H9 (cell line): Measurements from ENCODE around the gene ULK2. TPM values are rescaled to one million over a fixed set of nuclear protein-coding genes. Genes with fewer than 3 reads are reported as not detected.
A peak's percentile ranks its signal among the peaks of the same experiment; 100 is the strongest.

ENCODE experiments used
- DNase-seq: peaks from one replicate; pipeline ENCODE4 v3.0.0-alpha.2; 2017
- H2AFZ ChIP-seq: one replicate; pipeline ENCODE4 v1.6.1; 2013; ENCODE audit warnings: mild to moderate bottlenecking, low read length, control low read depth, moderate library complexity
- H2AK5ac ChIP-seq: 2 replicates; pipeline ENCODE4 v1.6.1; 2013; ENCODE audit warnings: low read length, control low read depth, mixed read lengths; ENCODE audit not compliant: insufficient read length
- H2BK120ac ChIP-seq: one replicate; pipeline ENCODE4 v1.6.1; 2013; ENCODE audit warnings: low read depth, mild to moderate bottlenecking, low read length, control low read depth, inconsistent platforms; ENCODE audit not compliant: poor library complexity, severe bottlenecking
- H2BK12ac ChIP-seq: 2 replicates; pipeline ENCODE4 v1.6.1; 2013; ENCODE audit warnings: low read length, control low read depth, mixed read lengths, low read depth; ENCODE audit not compliant: insufficient read length
- H2BK15ac ChIP-seq: 2 replicates; pipeline ENCODE4 v1.6.1; 2013; ENCODE audit warnings: low read depth, low read length, control low read depth
- H2BK20ac ChIP-seq: one replicate; pipeline ENCODE4 v1.6.1; 2013; ENCODE audit warnings: low read depth, mild to moderate bottlenecking, low read length, control low read depth, inconsistent platforms; ENCODE audit not compliant: poor library complexity, severe bottlenecking
- H2BK5ac ChIP-seq: 2 replicates; pipeline ENCODE4 v1.6.1; 2013; ENCODE audit warnings: low read length, control low read depth, mixed read lengths; ENCODE audit not compliant: insufficient read length
- H3K14ac ChIP-seq: 2 replicates; pipeline ENCODE4 v1.6.1; 2013; ENCODE audit warnings: low read length, control low read depth; ENCODE audit not compliant: insufficient read depth
- H3K18ac ChIP-seq: 2 replicates; pipeline ENCODE4 v1.6.1; 2013; ENCODE audit warnings: low read depth, mild to moderate bottlenecking, mixed read lengths, low read length, control low read depth; ENCODE audit not compliant: insufficient read length
- H3K23ac ChIP-seq: 2 replicates; pipeline ENCODE4 v1.6.1; 2013; ENCODE audit warnings: low read length, control low read depth, mixed read lengths, low read depth; ENCODE audit not compliant: insufficient read length
- H3K23me2 ChIP-seq: 2 replicates; pipeline ENCODE4 v1.6.1; 2013; ENCODE audit warnings: low read depth, mild to moderate bottlenecking, mixed read lengths, low read length, control low read depth; ENCODE audit not compliant: insufficient read length, poor library complexity, severe bottlenecking
- H3K27ac ChIP-seq: 2 replicates; pipeline ENCODE4 v1.5.1; 2013; ENCODE audit warnings: low read length, control low read depth, mixed read lengths, low read depth; ENCODE audit not compliant: insufficient read length
- H3K27me3 ChIP-seq: 2 replicates; pipeline ENCODE4 v1.6.1; 2013; ENCODE audit warnings: low read length, control low read depth, inconsistent platforms; ENCODE audit not compliant: insufficient read depth
- H3K4ac ChIP-seq: 2 replicates; pipeline ENCODE4 v1.6.1; 2013; ENCODE audit warnings: low read depth, mild to moderate bottlenecking, control low read depth, inconsistent platforms, low read length, moderate library complexity
- H3K4me1 ChIP-seq: 2 replicates; pipeline ENCODE4 v1.6.1; 2013; ENCODE audit warnings: low read length, control low read depth, inconsistent platforms; ENCODE audit not compliant: insufficient read depth
- H3K4me2 ChIP-seq: 2 replicates; pipeline ENCODE4 v1.6.1; 2013; ENCODE audit warnings: low read length, control low read depth, mixed read lengths; ENCODE audit not compliant: insufficient read length, insufficient read depth
- H3K56ac ChIP-seq: 2 replicates; pipeline ENCODE4 v1.6.1; 2013; ENCODE audit warnings: low read depth, mild to moderate bottlenecking, mixed read lengths, low read length, control low read depth; ENCODE audit not compliant: insufficient read length
- H3K79me1 ChIP-seq: 2 replicates; pipeline ENCODE4 v1.6.1; 2013; ENCODE audit warnings: low read depth, mild to moderate bottlenecking, moderate library complexity, low read length, control low read depth, inconsistent platforms; ENCODE audit not compliant: insufficient read depth, poor library complexity, severe bottlenecking
- H3K79me2 ChIP-seq: 2 replicates; pipeline ENCODE4 v1.6.1; 2013; ENCODE audit warnings: low read length, control low read depth, inconsistent platforms; ENCODE audit not compliant: insufficient read depth
- H3K9ac ChIP-seq: 2 replicates; pipeline ENCODE4 v1.6.1; 2013; ENCODE audit warnings: low read length, control low read depth, mixed read lengths; ENCODE audit not compliant: insufficient read length; ENCODE audit errors: extremely low read depth
- H3K9me3 ChIP-seq: one replicate; pipeline ENCODE4 v1.6.1; 2013; ENCODE audit warnings: low read depth, low read length, inconsistent platforms; ENCODE audit not compliant: control insufficient read depth
- H3T11ph ChIP-seq: one replicate; pipeline ENCODE4 v1.6.1; 2013; ENCODE audit warnings: mild to moderate bottlenecking, low read length, control low read depth, inconsistent platforms
- H4K20me1 ChIP-seq: one replicate; pipeline ENCODE4 v1.6.1; 2013; ENCODE audit not compliant: control insufficient read depth, insufficient read length, insufficient read depth
- H4K5ac ChIP-seq: 2 replicates; pipeline ENCODE4 v1.6.1; 2013; ENCODE audit warnings: low read depth, mild to moderate bottlenecking, mixed read lengths, low read length, control low read depth; ENCODE audit not compliant: insufficient read length
- H4K8ac ChIP-seq: replicated peaks from 2 replicates; pipeline ENCODE4 v1.6.1; 2013; ENCODE audit warnings: low read length, control low read depth, mixed read lengths, low read depth; ENCODE audit not compliant: insufficient read length
- H4K91ac ChIP-seq: 2 replicates; pipeline ENCODE4 v1.6.1; 2013; ENCODE audit warnings: low read depth, mild to moderate bottlenecking, moderate library complexity, mixed read lengths, low read length, control low read depth; ENCODE audit not compliant: insufficient read length
- H3K27ac Mint-ChIP-seq, 3 experiments: 2 replicates in 2 of 3; 3 replicates in 1 of 3; pipeline ENCODE4 v1.8.0; 2020 to 2021; ENCODE audit warnings: mixed read lengths in 3 of 3, mild to moderate bottlenecking in 1 of 3, moderate library complexity in 1 of 3
- H3K27me3 Mint-ChIP-seq: 2 replicates; pipeline ENCODE4 v1.8.0; 2021; ENCODE audit warnings: low read depth, mild to moderate bottlenecking, moderate library complexity, mixed read lengths
- H3K36me3 Mint-ChIP-seq, 3 experiments: 2 replicates in 2 of 3; 3 replicates in 1 of 3; pipeline ENCODE4 v1.8.0; 2020 to 2021; ENCODE audit warnings: low read depth in 3 of 3, mixed read lengths in 3 of 3; ENCODE audit not compliant: insufficient read depth in 1 of 3
- H3K4me1 Mint-ChIP-seq, 2 experiments: 2 replicates each; pipeline ENCODE4 v1.8.0; 2020; ENCODE audit warnings: mixed read lengths in 2 of 2
- H3K4me3 Mint-ChIP-seq, 2 experiments: 2 replicates in 1 of 2; 3 replicates in 1 of 2; pipeline ENCODE4 v1.8.0; 2020 to 2021; ENCODE audit warnings: mild to moderate bottlenecking in 2 of 2, mixed read lengths in 2 of 2, moderate library complexity in 1 of 2
- H3K9me3 Mint-ChIP-seq, 2 experiments: 2 replicates in 1 of 2; 3 replicates in 1 of 2; pipeline ENCODE4 v1.8.0; 2020; ENCODE audit warnings: mild to moderate bottlenecking in 2 of 2, mixed read lengths in 2 of 2, moderate library complexity in 1 of 2
- WGBS: extraction: QIAGEN DNeasy Blood & Tissue Kit; methylation state at CpG from one replicate; pipeline ENCODE4 v1.1.7; 2013; ENCODE audit warnings: missing lambda C conversion rate, low lambda C conversion rate, mixed read lengths; ENCODE audit not compliant: insufficient read length; ENCODE audit errors: extremely low coverage; 5-methylcytosine and 5-hydroxymethylcytosine counted together
- total RNA-seq: library from RNA; stranded (reverse); gene quantifications from 2 replicates; pipeline ENCODE4 v1.2.1, GENCODE V29; 2021
- TF ChIP-seq, protein P1 (sequence below): fragments of 200-600 bp; sonication (generic); conservative IDR thresholded peaks from 3 replicates; pipeline ENCODE4 v1.8.0; 2021; ENCODE audit warnings: antibody characterized with exemption, mild to moderate bottlenecking

Gene ULK2
- total RNA-seq, 1 experiment from 2014 or later: 11.5 TPM

DNA sequence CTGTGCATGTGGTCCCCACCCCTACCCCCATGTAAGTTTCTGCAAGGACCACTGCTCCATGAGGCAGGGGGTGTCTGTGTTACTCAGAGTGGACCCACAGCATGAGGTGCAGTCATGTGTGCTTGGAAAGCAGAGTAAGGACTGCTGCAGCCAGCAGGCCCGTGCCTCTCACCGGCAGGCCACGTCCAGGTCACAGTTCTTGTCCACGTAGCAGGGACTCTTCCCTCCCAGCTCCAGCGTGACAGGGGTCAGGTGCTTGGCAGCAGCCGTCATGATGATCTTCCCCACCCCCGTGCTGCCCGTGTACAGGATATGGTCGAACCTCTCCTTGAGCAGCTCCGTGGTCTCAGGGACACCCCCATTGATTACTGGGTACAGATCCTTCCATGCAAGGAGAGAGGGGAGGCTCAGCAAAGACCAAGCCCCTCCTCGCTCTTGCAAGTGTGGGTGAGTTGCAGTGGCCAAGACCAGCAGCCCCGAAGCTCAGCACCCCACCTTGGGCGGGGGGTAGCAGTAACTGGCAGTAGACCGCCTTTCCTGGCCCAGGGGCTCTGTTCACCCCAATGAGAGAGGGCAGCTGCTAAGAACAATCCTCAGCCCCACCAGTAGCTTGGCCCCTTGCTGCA is 125.8 kb downstream of the ULK2 start:
- H3K4me3 Mint-ChIP-seq: no peak overlapping the region
- Histone ChIP-seq H3T11ph (no peak overlapping the region), H3K18ac (no peak overlapping the region), H3K23me2 (peaks cover 7% of the 10 kb centered on the region), H2BK20ac (no peak overlapping the region), H3K4me2 (no peak overlapping the region), H3K4ac (no peak overlapping the region), H3K14ac (no peak overlapping the region), H2AFZ (no peak overlapping the region), H3K9me3 (no peaks in the 10 kb centered on the region), H3K27me3 (no peaks in the 10 kb centered on the region; the same call in 1 of the 2 replicates), H2AK5ac (no peak overlapping the region), H3K79me1 (no peaks in the 10 kb centered on the region), H4K91ac (no peak overlapping the region), H4K5ac (no peak overlapping the region), H3K9ac (no peak overlapping the region), H2BK15ac (no peak overlapping the region), H3K56ac (no peak overlapping the region), H3K4me1 (no peaks in the 10 kb centered on the region), H2BK120ac (no peak overlapping the region), H3K23ac (no peak overlapping the region), H2BK12ac (no peak overlapping the region), H2BK5ac (no peak overlapping the region), H3K79me2 (no peaks in the 10 kb centered on the region), H3K27ac (no peak overlapping the region), H4K20me1 (no peaks in the 10 kb centered on the region), H4K8ac (no peak overlapping the region)
- peak overlapping the region in 1 of 3 experiments; percentile 70; a peak in 2 of 7 replicates for H3K27ac Mint-ChIP-seq
- peaks cover 4 to 7% of the 10 kb centered on the region in 2 experiments for H3K4me1 Mint-ChIP-seq
- peaks cover 0 to 3% of the 10 kb centered on the region in 2 experiments; a peak in 1 of 5 replicates for H3K9me3 Mint-ChIP-seq
- WGBS: no CpG with 5 or more reads among the region's 14 CpGs
- DNase-seq: no peak
- TF ChIP-seq, protein P1, sequence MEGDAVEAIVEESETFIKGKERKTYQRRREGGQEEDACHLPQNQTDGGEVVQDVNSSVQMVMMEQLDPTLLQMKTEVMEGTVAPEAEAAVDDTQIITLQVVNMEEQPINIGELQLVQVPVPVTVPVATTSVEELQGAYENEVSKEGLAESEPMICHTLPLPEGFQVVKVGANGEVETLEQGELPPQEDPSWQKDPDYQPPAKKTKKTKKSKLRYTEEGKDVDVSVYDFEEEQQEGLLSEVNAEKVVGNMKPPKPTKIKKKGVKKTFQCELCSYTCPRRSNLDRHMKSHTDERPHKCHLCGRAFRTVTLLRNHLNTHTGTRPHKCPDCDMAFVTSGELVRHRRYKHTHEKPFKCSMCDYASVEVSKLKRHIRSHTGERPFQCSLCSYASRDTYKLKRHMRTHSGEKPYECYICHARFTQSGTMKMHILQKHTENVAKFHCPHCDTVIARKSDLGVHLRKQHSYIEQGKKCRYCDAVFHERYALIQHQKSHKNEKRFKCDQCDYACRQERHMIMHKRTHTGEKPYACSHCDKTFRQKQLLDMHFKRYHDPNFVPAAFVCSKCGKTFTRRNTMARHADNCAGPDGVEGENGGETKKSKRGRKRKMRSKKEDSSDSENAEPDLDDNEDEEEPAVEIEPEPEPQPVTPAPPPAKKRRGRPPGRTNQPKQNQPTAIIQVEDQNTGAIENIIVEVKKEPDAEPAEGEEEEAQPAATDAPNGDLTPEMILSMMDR: no peak
- peaks cover 13% of the 10 kb centered on the region for H3K27me3 Mint-ChIP-seq
- H3K36me3 Mint-ChIP-seq: no peaks in the 10 kb centered on the region; a peak in 1 of 7 replicates
